MCF 10A (cell line): ENCODE results near the gene SUPT6H. TPM values are rescaled to one million over a fixed set of nuclear protein-coding genes. Genes with fewer than 3 reads are reported as not detected.
A peak's percentile ranks its signal among the peaks of the same experiment; 100 is the strongest.

ENCODE experiments used
- BruUV-seq: library from RNA; stranded (reverse); fragments of 400-500 nt; replicated peaks from 2 replicates; lab custom pipeline; 2021; lab: Mats Ljungman, UMichigan
- CTCF ChIA-PET: fragments of 300-600 bp; sonication (Branson Sonifier 250); formaldehyde crosslinking; extraction: SDS; loops from one replicate; lab custom pipeline; 2021; ENCODE audit warnings: antibody characterized with exemption, inconsistent platforms; lab: Yijun Ruan, JAX
- POLR2A ChIA-PET: fragments of 300-600, 350-650 bp; sonication (Branson Sonifier 250); formaldehyde crosslinking; extraction: SDS; loops from one replicate; lab custom pipeline; 2020; ENCODE audit warnings: antibody characterized with exemption, inconsistent platforms; lab: Yijun Ruan, JAX
- DNase-seq: peaks from one replicate; pipeline ENCODE4 v3.0.0-alpha.2; 2018; ENCODE audit not compliant: unreplicated experiment
- H3K27ac Mint-ChIP-seq: one replicate; pipeline ENCODE4 v1.8.0; 2022; ENCODE audit warnings: mild to moderate bottlenecking, low read depth, mixed read lengths; ENCODE audit not compliant: unreplicated experiment
- H3K27me3 Mint-ChIP-seq: one replicate; pipeline ENCODE4 v1.8.0; 2022; ENCODE audit warnings: mixed read lengths; ENCODE audit not compliant: insufficient read depth, unreplicated experiment
- H3K36me3 Mint-ChIP-seq: one replicate; pipeline ENCODE4 v1.8.0; 2022; ENCODE audit warnings: mild to moderate bottlenecking, moderate library complexity, mixed read lengths; ENCODE audit not compliant: insufficient read depth, unreplicated experiment
- H3K4me1 Mint-ChIP-seq: one replicate; pipeline ENCODE4 v1.8.0; 2022; ENCODE audit warnings: mixed read lengths; ENCODE audit not compliant: insufficient read depth, unreplicated experiment
- H3K4me3 Mint-ChIP-seq: one replicate; pipeline ENCODE4 v1.8.0; 2022; ENCODE audit warnings: mild to moderate bottlenecking, moderate library complexity, mixed read lengths; ENCODE audit not compliant: unreplicated experiment
- H3K9me3 Mint-ChIP-seq: one replicate; pipeline ENCODE4 v1.8.0; 2022; ENCODE audit warnings: mixed read lengths; ENCODE audit not compliant: unreplicated experiment
- CTCF ChIP-seq: fragments of 200-600 bp; IDR thresholded peaks from one replicate; pipeline ENCODE4 v1.8.0; 2022; ENCODE audit warnings: antibody characterized with exemption, mild to moderate bottlenecking; ENCODE audit not compliant: unreplicated experiment
- intact Hi-C: fragments of 100-400 bp; cut with micrococcal nuclease; formaldehyde crosslinking; loops from 2 replicates; pipeline ENCODE4 v1.14.1; 2022
- total RNA-seq: library from RNA; stranded (reverse); gene quantifications from 2 replicates; pipeline ENCODE4 v1.2.3, GENCODE V29; 2022

The SUPT6H gene
- total RNA-seq, 1 experiment from 2014 or later: 81.7 TPM

GRCh38 chr17:28710861-28711722 is 49.1 kb downstream of the SUPT6H start:
- no peaks in the 10 kb centered on the region for H3K9me3 Mint-ChIP-seq
- peak overlapping the region; percentile 71 for H3K4me3 Mint-ChIP-seq

GRCh38 chr17:28711723-28712031 is 49.7 kb downstream of the SUPT6H start, which contains the start of gene PROCA1:
Gene PROCA1, minus strand, starts transcription at chr17:28711888. Its CDS starts 228 bp downstream, at chr17:28711660.
- Mint-ChIP-seq H3K36me3 (peaks cover 37% of the 10 kb centered on the region), H3K27me3 (no peaks in the 10 kb centered on the region), H3K4me1 (peaks cover 28% of the 10 kb centered on the region), H3K9me3 (no peaks in the 10 kb centered on the region), H3K4me3 (peak within 1 kb of the TSS; percentile 71), H3K27ac (peak within 1 kb of the TSS; percentile 72)
- CTCF ChIA-PET: interaction anchor here (1.6 kb wide), 1 partner anchor 13 kb away, joined by 4 read pairs; no protein-coding TSS in a partner anchor
- POLR2A ChIA-PET: interaction anchor here (0.9 to 2.3 kb wide), 6 partner anchors 9 to 98 kb away, joined by 3 to 41 read pairs (median 6); partner anchors contain the start of genes RPL23A, SDF2, SUPT6H and TLCD1
- no TSS peak for BruUV-seq
- no peak for TF ChIP-seq CTCF
- no peak for DNase-seq
- intact Hi-C loops: no loop called here

More at GRCh38 chr17:28710861-28711722, 49.1 kb downstream of the SUPT6H start:
- TF ChIP-seq CTCF: no peak
- peak; percentile 83 for DNase-seq
- peaks cover 28% of the 10 kb centered on the region for H3K4me1 Mint-ChIP-seq
- ChIA-PET POLR2A (interaction anchor here (0.6 to 2.3 kb wide), 17 partner anchors 9 to 797 kb away, joined by 3 to 41 read pairs (median 4); partner anchors contain the start of genes FAM222B, RPL23A, SDF2 and SUPT6H), CTCF (interaction anchor here (0.6 to 1.6 kb wide), 2 partner anchors 14 to 28 kb away, joined by 3 to 4 read pairs; no protein-coding TSS in a partner anchor)
- intact Hi-C loops: no loop called here
- H3K36me3 Mint-ChIP-seq: peaks cover 37% of the 10 kb centered on the region
- no TSS peak for BruUV-seq
- peak overlapping the region; percentile 72 for H3K27ac Mint-ChIP-seq
- H3K27me3 Mint-ChIP-seq: no peaks in the 10 kb centered on the region

- peaks cover 28% of the 10 kb centered on the region for H3K4me1 Mint-ChIP-seq
- H3K27me3 Mint-ChIP-seq: no peaks in the 10 kb centered on the region
- intact Hi-C loops: no loop called here
- no TSS peak for BruUV-seq
- no peaks in the 10 kb centered on the region for H3K9me3 Mint-ChIP-seq
- POLR2A ChIA-PET: interaction anchor here (1.1 to 2.3 kb wide), 3 partner anchors 14 to 50 kb away, joined by 5 to 14 read pairs (median 8); partner anchors contain the start of genes SDF2, SUPT6H and TLCD1
- no peak overlapping the region for H3K27ac Mint-ChIP-seq
- peaks cover 37% of the 10 kb centered on the region for H3K36me3 Mint-ChIP-seq
- CTCF ChIA-PET: interaction anchor here (1.6 kb wide), 1 partner anchor 13 kb away, joined by 4 read pairs; no protein-coding TSS in a partner anchor
- DNase-seq: no peak
- peak overlapping the region; percentile 71 for H3K4me3 Mint-ChIP-seq
- no peak for TF ChIP-seq CTCF
These were observed 50.2 kb downstream of the SUPT6H start for GRCh38 chr17:28712032-28712704.
